ENCODE results near the gene RUNX1.

RUNX1 gene

DNA sequence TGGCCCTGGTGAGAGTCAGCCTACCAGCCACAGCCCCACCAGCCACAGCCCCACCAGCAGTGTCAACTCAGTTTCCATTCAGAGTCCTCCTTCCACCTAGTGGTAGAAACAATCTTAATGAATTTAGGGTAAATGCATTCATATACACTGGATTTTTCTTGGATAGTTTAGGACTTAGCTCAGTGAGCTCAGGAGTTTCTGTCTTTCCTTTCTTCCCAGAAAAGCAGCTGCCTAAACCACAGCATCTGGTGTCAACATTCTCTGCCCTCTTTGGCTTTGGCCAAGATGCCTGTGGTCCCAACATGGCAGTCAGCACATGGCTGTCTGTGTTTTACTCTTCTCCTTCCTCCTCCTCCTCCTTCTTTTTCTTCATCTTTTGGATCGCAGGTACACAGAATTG, 286.3 kb downstream of the RUNX1 start:
- DNase-seq (no peak), ATAC-seq (no peak)
- Mint-ChIP-seq H3K4me1 (no peaks in the 10 kb centered on the region), H3K9me3 (no peaks in the 10 kb centered on the region), H3K4me3 (no peak overlapping the region), H3K36me3 (ENCODE audit: low read depth) (no peaks in the 10 kb centered on the region), H3K27ac (no peak overlapping the region), H3K27me3 (no peaks in the 10 kb centered on the region)

DNA sequence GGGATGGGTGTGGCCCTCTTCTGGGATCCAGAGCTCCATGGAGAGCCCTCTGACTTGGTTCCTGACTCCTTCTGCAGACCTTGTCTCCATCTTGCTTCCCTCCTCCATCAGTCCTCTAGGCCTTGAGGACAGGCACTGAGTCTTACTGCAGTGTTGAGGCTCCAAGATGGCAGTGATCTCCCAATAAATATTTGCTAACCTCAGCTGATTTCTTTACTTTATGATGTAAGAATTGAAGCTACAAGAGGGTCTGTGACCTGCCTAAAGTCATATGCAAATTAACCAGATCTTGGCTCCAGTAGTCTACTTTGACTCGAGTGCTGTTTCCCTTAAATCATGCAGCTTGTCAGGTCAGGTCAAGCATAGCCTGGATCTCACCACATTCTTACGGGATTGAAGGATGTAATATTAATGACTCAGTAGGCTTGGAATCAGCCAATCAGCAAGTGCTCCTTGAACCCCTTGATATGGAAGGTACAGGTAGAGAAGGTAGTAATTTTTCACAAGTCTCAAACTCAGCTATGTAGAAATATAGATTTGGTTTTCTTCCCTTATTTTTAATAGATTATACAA, 287.3 kb downstream of the RUNX1 start:
- H3K27me3 Mint-ChIP-seq, result no peaks in the 10 kb centered on the region
- H3K4me3 Mint-ChIP-seq, result no peak overlapping the region
- H3K36me3 Mint-ChIP-seq (ENCODE audit: low read depth), result no peaks in the 10 kb centered on the region
- no peak for DNase-seq
- H3K4me1 Mint-ChIP-seq, result no peaks in the 10 kb centered on the region
- no peaks in the 10 kb centered on the region for H3K9me3 Mint-ChIP-seq
- ATAC-seq, result no peak
- H3K27ac Mint-ChIP-seq, result no peak overlapping the region

DNA sequence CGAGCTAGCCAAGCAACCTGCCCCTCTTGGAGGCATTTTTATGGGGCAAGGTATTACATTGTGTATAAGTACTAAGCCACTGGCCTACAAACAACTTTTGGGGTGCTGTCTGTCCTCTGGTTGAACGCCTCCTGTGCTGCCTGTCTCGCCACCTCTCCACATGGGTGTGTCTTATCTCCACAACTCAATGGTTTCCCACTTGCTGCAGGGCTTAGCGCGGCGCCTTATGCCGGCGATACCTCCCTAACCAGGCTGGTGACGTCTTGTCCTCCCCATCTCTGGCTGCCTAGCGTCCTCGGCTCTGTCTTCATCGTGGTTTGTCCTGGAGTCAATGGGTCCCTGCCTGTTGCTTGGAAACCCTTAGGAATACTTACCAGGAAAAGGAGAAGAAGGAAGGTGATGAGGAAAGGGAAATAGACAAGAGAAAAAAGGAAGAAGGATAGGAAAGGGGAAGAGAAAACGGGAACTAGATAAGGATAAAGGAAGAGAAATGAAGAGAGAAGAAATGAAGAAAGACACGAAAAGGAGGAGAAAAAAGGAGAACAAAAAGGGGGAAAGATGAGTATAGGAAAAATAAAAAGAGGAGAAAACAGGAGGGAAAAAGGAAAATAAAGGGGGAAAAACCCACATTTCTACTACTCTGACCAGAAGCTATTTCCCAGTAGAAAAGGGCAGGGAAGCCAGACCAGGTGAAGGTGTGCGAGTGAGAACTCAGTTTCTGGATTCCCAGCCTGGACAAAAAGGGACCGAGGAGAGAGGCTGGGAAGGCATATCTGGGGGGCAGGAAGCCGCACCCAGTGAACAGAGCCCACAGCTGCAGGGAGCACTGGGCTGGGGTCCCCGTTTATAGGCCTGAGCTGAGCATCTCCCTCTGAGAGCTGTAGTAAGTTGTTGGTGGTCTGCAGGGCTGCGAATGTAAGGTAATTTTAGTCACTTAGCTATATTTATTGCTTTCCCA, 294.1 kb downstream of the RUNX1 start:
- Mint-ChIP-seq H3K9me3 (no peaks in the 10 kb centered on the region), H3K36me3 (ENCODE audit: low read depth) (no peaks in the 10 kb centered on the region), H3K4me1 (no peaks in the 10 kb centered on the region), H3K27me3 (peaks cover 19% of the 10 kb centered on the region), H3K4me3 (no peak overlapping the region), H3K27ac (no peak overlapping the region)
- DNase-seq (no peak), ATAC-seq (no peak)

DNA sequence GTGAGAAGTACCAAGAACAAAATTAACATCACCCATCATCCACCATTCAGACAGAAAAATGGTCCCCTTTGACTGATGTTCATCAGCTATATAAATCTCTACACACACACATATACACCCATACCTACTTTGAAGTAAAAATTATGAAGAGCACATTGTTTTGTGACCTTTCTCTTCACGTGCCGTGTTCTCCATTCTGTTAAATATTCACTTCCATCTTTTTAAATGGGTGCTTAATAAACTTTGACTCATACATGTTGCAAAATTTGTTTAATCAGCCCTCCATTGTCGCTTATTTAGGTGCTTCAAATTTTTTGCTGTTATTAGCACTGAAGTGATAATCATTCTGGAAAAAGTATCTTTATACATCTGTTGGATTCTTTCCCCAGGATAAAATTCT, 300.2 kb downstream of the RUNX1 start:
- Mint-ChIP-seq H3K27me3 (peaks cover 15% of the 10 kb centered on the region), H3K9me3 (no peaks in the 10 kb centered on the region), H3K4me3 (no peak overlapping the region), H3K4me1 (peaks cover 8% of the 10 kb centered on the region), H3K36me3 (ENCODE audit: low read depth) (no peaks in the 10 kb centered on the region), H3K27ac (no peak overlapping the region)
- DNase-seq (no peak), ATAC-seq (no peak)

DNA sequence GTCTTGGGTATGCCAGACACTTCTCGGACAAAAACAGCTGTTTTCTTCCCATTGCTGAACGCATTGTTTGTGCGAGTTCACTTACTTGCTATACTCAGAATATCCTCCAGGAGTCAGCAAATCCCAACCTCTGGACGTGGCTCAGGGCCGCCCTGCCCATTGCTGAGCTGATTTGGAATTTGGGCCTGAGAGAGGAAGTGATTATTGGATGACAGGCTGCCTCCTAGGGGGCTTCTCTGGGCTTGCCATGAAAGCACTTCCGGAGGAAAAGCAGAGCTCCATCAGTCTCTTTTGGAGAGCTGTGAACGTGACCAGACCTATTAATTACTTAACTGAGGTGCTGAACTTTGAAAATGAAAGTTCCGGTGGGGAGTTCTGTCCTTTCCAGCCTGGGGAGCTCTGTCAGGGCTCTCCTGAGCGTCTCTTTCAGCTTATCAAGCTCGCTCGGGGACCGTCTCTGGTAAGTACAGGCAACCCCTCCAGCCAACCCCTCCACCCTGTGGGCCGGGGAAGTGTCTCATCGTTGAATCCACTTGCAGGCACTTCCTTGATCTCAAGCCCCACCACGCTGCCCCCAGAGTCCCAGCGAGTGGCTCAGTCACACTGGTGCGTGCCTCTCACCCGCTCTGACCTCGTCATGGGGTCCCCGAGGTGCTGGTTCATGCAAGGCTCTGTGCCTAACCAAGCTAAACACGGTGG, 303.4 kb downstream of the RUNX1 start:
- Mint-ChIP-seq H3K4me1 (peaks cover 8% of the 10 kb centered on the region), H3K27ac (peak overlapping the region; percentile 39), H3K9me3 (no peaks in the 10 kb centered on the region), H3K4me3 (peak overlapping the region; percentile 69), H3K27me3 (peaks cover 15% of the 10 kb centered on the region), H3K36me3 (ENCODE audit: low read depth) (no peaks in the 10 kb centered on the region)
- DNase-seq, result peak; percentile 50
- ATAC-seq, result peak; percentile 86

DNA sequence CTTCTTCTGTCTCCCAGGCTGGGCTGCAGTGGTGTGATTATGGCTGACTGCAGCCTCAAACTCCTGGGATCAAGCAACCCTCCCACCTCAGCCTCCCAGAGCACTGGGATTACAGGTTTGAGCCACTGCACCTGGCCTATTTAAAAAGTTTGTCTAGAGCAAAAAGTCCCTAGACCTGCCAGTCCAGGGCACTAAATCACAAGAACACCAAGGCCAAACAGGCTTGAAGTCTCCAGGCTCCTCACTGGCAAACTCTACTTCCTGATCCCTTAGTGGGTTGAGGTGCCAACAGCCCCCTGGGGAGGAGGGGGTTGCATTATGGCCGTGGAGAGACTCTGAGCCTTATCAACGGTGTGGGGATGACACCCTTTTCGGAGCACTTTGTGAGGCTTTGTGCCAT, 304.3 kb downstream of the RUNX1 start:
- Mint-ChIP-seq H3K27me3 (peaks cover 15% of the 10 kb centered on the region), H3K36me3 (ENCODE audit: low read depth) (no peaks in the 10 kb centered on the region), H3K4me1 (peaks cover 8% of the 10 kb centered on the region), H3K4me3 (no peak overlapping the region), H3K9me3 (no peaks in the 10 kb centered on the region), H3K27ac (no peak overlapping the region)
- DNase-seq (no peak), ATAC-seq (no peak)

DNA sequence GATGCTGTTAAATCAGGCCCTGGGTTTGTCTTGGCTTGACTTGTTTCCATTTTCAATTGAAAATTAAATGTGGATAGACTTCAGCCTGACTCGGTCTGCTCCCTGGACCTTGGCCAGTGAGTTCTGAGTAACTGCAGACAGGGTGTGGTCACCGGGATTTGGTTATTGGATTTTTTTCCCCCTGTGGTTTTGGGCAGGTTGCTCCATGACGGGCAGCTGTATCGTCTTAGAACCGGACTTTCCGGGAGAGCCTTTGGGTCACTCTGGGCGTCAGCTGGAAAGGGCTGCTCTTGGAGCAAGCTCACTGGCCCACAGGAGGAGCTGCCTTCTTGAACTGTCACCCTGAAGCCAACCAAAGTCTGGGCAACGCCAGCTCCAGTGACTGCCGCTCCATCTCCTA, 305.3 kb downstream of the RUNX1 start:
- DNase-seq (no peak), ATAC-seq (no peak)
- Mint-ChIP-seq H3K4me1 (peaks cover 8% of the 10 kb centered on the region), H3K4me3 (no peak overlapping the region), H3K27me3 (peaks cover 15% of the 10 kb centered on the region), H3K9me3 (no peaks in the 10 kb centered on the region), H3K27ac (no peak overlapping the region), H3K36me3 (ENCODE audit: low read depth) (no peaks in the 10 kb centered on the region)

DNA sequence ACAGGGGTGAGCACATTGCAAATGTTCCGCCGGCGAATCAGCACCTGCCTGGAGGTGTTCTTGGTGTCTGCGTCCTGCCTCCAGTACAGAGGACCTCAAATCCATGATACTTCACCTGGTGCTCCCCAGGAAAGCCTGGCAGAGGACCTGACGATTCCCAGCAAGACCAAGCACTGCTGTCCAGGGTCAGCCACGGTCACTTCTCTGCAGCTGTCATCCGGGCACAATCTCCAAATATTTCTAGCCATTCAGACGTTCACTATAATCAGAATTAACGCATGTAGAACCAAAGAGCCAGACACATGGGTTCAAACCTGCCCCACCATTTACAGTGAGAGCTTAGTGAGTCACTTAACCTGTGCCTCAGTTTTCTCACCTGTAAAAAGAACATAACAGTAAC, 305.8 kb downstream of the RUNX1 start:
- no peak overlapping the region for H3K4me3 Mint-ChIP-seq
- no peak overlapping the region for H3K27ac Mint-ChIP-seq
- ATAC-seq, result no peak
- no peaks in the 10 kb centered on the region for H3K9me3 Mint-ChIP-seq
- no peak for DNase-seq
- no peaks in the 10 kb centered on the region for H3K36me3 Mint-ChIP-seq (ENCODE audit: low read depth)
- peaks cover 10% of the 10 kb centered on the region for H3K27me3 Mint-ChIP-seq
- H3K4me1 Mint-ChIP-seq, result peaks cover 8% of the 10 kb centered on the region

DNA sequence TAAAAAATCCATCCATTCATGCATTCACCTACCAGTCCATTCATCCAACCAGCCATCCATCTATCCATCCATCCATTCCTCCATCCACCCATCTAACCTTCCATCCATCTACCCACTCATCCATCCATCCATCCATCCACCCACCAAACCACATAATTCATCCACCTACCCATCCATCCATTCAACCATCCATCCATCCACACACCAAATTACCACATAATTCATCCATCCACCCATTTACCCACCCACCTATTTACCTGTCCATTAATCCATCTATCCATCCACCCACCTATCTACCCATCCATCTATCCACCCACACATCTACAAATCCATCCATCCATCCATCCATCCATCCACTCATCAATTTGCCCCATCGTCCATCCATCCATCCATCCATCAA, 308.9 kb downstream of the RUNX1 start:
- H3K36me3 Mint-ChIP-seq (ENCODE audit: low read depth), result no peaks in the 10 kb centered on the region
- DNase-seq, result no peak
- ATAC-seq, result no peak
- H3K27me3 Mint-ChIP-seq, result peaks cover 6% of the 10 kb centered on the region
- H3K27ac Mint-ChIP-seq, result no peak overlapping the region
- H3K4me3 Mint-ChIP-seq, result no peak overlapping the region
- H3K4me1 Mint-ChIP-seq, result no peaks in the 10 kb centered on the region
- H3K9me3 Mint-ChIP-seq, result no peaks in the 10 kb centered on the region

Measured in activated naive CD8-positive, alpha-beta T cell treated with anti-CD3 and anti-CD28 coated beads, Interleukin-2, amount 50 U/mL, for 24 hours (primary cell).